B cell (primary cell): ENCODE measurements around the gene FOLH1. TPM values are rescaled to one million over a fixed set of nuclear protein-coding genes. Genes with fewer than 3 reads are reported as not detected.
"Not testable (repeated sequence)": the region's sequence is repeated elsewhere in the genome, so short reads cannot be mapped to it uniquely, and the experiment has no call there.

Experiments
- ATAC-seq: fragments of 200-7000 bp; cut with Tn5 transposase; one replicate; pipeline ENCODE4 v1.10.0; 2021; ENCODE audit warnings: low read depth, mild to moderate bottlenecking, moderate number of reproducible peaks, moderate library complexity
- CTCF ChIA-PET: fragments of 350-600 bp; sonication (Branson Sonifier 250); formaldehyde crosslinking; loops from one replicate; lab custom pipeline; 2021; ENCODE audit warnings: antibody characterized with exemption, inconsistent platforms; lab: Charles Lee
- POLR2A ChIA-PET: fragments of 350-600 bp; sonication (Branson Sonifier 250); formaldehyde crosslinking; loops from one replicate; lab custom pipeline; 2021; ENCODE audit warnings: antibody characterized with exemption; lab: Charles Lee
- DNase-seq: peaks from one replicate; pipeline ENCODE4 v3.0.0; 2013
- H2AFZ ChIP-seq: 2 replicates; pipeline ENCODE4 v1.6.1; 2012; ENCODE audit warnings: mild to moderate bottlenecking, low read depth, low read length; ENCODE audit not compliant: insufficient read depth, poor library complexity, severe bottlenecking
- H3K27ac ChIP-seq, 2 donors: 1 replicate in 1 of 2; 2 replicates in 1 of 2; pipeline ENCODE4 v1.5.1; 2012 to 2013; ENCODE audit warnings: low read length in 2 of 2, mild to moderate bottlenecking in 2 of 2, moderate library complexity in 1 of 2
- H3K27me3 ChIP-seq, 4 experiments: fragments of 200-600 bp in 1 of 4; sonication (generic) in 1 of 4; replicated peaks in 1 of 4; 1 replicate in 2 of 4; 2 replicates in 2 of 4; pipeline versions ENCODE4 v1.6.1 to v1.7.0; 2013 to 2016; ENCODE audit warnings: low read length in 3 of 4, mild to moderate bottlenecking in 2 of 4, mixed read lengths in 1 of 4, moderate library complexity in 1 of 4; ENCODE audit not compliant: insufficient read depth in 4 of 4, control insufficient read depth in 3 of 4; ENCODE audit errors: control extremely low read depth in 1 of 4
- H3K36me3 ChIP-seq, 2 experiments: replicated peaks in 1 of 2; 1 replicate in 1 of 2; 2 replicates in 1 of 2; pipeline versions ENCODE4 v1.6.1 to v1.7.1; 2013; ENCODE audit warnings: low read length in 1 of 2; ENCODE audit not compliant: insufficient read depth in 2 of 2, control insufficient read depth in 1 of 2; ENCODE audit errors: control extremely low read depth in 1 of 2, extremely low read depth in 1 of 2
- H3K4me1 ChIP-seq, 2 donors: fragments of 200-600 bp in 1 of 2; sonication (generic) in 1 of 2; 1 replicate in 1 of 2; 2 replicates in 1 of 2; pipeline versions ENCODE4 v1.5.1 to v1.6.1; 2013 to 2017; ENCODE audit warnings: low read length in 2 of 2; ENCODE audit not compliant: control insufficient read depth in 2 of 2, insufficient read depth in 2 of 2
- H3K4me2 ChIP-seq: replicated peaks from 2 replicates; pipeline ENCODE3; 2012; ENCODE audit warnings: mild to moderate bottlenecking, low read depth, low read length; ENCODE audit not compliant: poor library complexity, severe bottlenecking
- H3K4me3 ChIP-seq, 5 experiments: fragments of 200-600 bp in 1 of 5; sonication (generic) in 1 of 5; 1 replicate in 3 of 5; 2 replicates in 2 of 5; pipeline versions ENCODE4 v1.5.1 to v1.7.0; 2011 to 2016; ENCODE audit warnings: low read length in 4 of 5, mild to moderate bottlenecking in 4 of 5, low read depth in 2 of 5, control low read depth in 1 of 5, moderate library complexity in 1 of 5; ENCODE audit not compliant: insufficient read depth in 1 of 5; ENCODE audit errors: control extremely low read depth in 1 of 5, extremely low read depth in 1 of 5
- H3K79me2 ChIP-seq: fragments of 200-600 bp; sonication (generic); one replicate; pipeline ENCODE4 v1.6.0; 2016; ENCODE audit warnings: low read length; ENCODE audit not compliant: control insufficient read depth, insufficient read depth
- H3K9ac ChIP-seq: fragments of 200-600 bp; sonication (generic); 2 replicates; pipeline ENCODE4 v1.6.1; 2017; ENCODE audit warnings: mild to moderate bottlenecking, low read length, moderate library complexity
- H3K9me3 ChIP-seq, 3 donors: one replicate each; pipeline versions ENCODE4 v1.6.1 to v1.7.1; 2013; ENCODE audit warnings: low read length in 2 of 3; ENCODE audit not compliant: control insufficient read depth in 2 of 3, insufficient read depth in 1 of 3; ENCODE audit errors: control extremely low read depth in 1 of 3
- H4K20me1 ChIP-seq: 2 replicates; pipeline ENCODE4 v1.6.0; 2012; ENCODE audit warnings: mild to moderate bottlenecking, low read length; ENCODE audit not compliant: insufficient read depth, control insufficient read depth, poor library complexity, severe bottlenecking
- H3K27ac Mint-ChIP-seq: one replicate; pipeline ENCODE4 v1.8.0; 2021; ENCODE audit warnings: mixed read lengths
- H3K27me3 Mint-ChIP-seq: one replicate; pipeline ENCODE4 v1.8.0; 2021; ENCODE audit warnings: mixed read lengths
- H3K4me1 Mint-ChIP-seq: one replicate; pipeline ENCODE4 v1.8.0; 2021; ENCODE audit warnings: mixed read lengths
- H3K4me3 Mint-ChIP-seq: one replicate; pipeline ENCODE4 v1.8.0; 2021; ENCODE audit warnings: mixed read lengths
- H3K9me3 Mint-ChIP-seq: one replicate; pipeline ENCODE4 v1.8.0; 2022; ENCODE audit warnings: mixed read lengths; ENCODE audit not compliant: insufficient read depth
- WGBS: methylation state at CpG from one replicate; pipeline ENCODE4 v1.1.5; 2013; ENCODE audit warnings: missing lambda C conversion rate; ENCODE audit not compliant: insufficient coverage; 5-methylcytosine and 5-hydroxymethylcytosine counted together
- intact Hi-C: fragments of 100-400 bp; cut with micrococcal nuclease; formaldehyde crosslinking; loops from one replicate; pipeline ENCODE4 v1.10.0; 2022
- polyA plus RNA-seq: library from polyadenylated mRNA; depleted of rRNA; stranded (reverse); fragments of >200 nt; gene quantifications from 2 replicates; pipeline ENCODE4 v1.2.3, GENCODE V29; 2012
- total RNA-seq, 2 donors: library from RNA; stranded (reverse); fragments of 120-200 nt in 1 of 2; gene quantifications; 1 replicate in 1 of 2; 2 replicates in 1 of 2; pipeline versions ENCODE4 v1.2.3 to v1.2.4, GENCODE V29; 2013 to 2022

Gene FOLH1
- total and polyA plus RNA-seq, 2 donors (not counting 1 experiment from before 2014, with no cell fraction given): not detected

GRCh38 chr11:49231725-49232124 is 23.3 kb upstream of the FOLH1 start:
- H3K27me3 Mint-ChIP-seq, CTCF ChIA-PET, H3K4me1 ChIP-seq, H3K4me1 Mint-ChIP-seq, H3K27ac Mint-ChIP-seq, intact Hi-C loops, H3K9me3 Mint-ChIP-seq, H3K79me2 ChIP-seq, H3K36me3 ChIP-seq, H3K9ac ChIP-seq, H3K27ac ChIP-seq, ATAC-seq, H2AFZ ChIP-seq, H3K27me3 ChIP-seq, H4K20me1 ChIP-seq, H3K4me2 ChIP-seq, H3K4me3 Mint-ChIP-seq, H3K4me3 ChIP-seq, POLR2A ChIA-PET, DNase-seq, H3K9me3 ChIP-seq: not testable (repeated sequence)
- WGBS: 60% methylated on average over 1 of the region's 3 CpGs

GRCh38 chr11:49230534-49230933 is 22.1 kb upstream of the FOLH1 start:
- H2AFZ ChIP-seq, H3K4me3 Mint-ChIP-seq, H4K20me1 ChIP-seq, H3K4me1 ChIP-seq, H3K27ac ChIP-seq, ATAC-seq, POLR2A ChIA-PET, H3K79me2 ChIP-seq, H3K9me3 Mint-ChIP-seq, H3K27me3 Mint-ChIP-seq, H3K9me3 ChIP-seq, DNase-seq, H3K9ac ChIP-seq, H3K4me2 ChIP-seq, CTCF ChIA-PET, H3K4me3 ChIP-seq, H3K4me1 Mint-ChIP-seq, H3K36me3 ChIP-seq, intact Hi-C loops, H3K27me3 ChIP-seq, H3K27ac Mint-ChIP-seq: not testable (repeated sequence)
- 70% methylated on average over 1 of the region's 1 CpG for WGBS

- CTCF ChIA-PET, H3K9me3 Mint-ChIP-seq, H3K4me1 Mint-ChIP-seq, H3K27me3 Mint-ChIP-seq, H3K4me2 ChIP-seq, H4K20me1 ChIP-seq, ATAC-seq, H3K27ac Mint-ChIP-seq, H3K4me3 Mint-ChIP-seq, H3K36me3 ChIP-seq, intact Hi-C loops, H3K9ac ChIP-seq, H3K79me2 ChIP-seq, H2AFZ ChIP-seq, POLR2A ChIA-PET, H3K9me3 ChIP-seq, DNase-seq, H3K27me3 ChIP-seq, H3K27ac ChIP-seq, H3K4me1 ChIP-seq, H3K4me3 ChIP-seq: not testable (repeated sequence)
- WGBS: no CpG with 5 or more reads among the region's 3 CpGs
These were observed 21.6 kb upstream of the FOLH1 start for GRCh38 chr11:49230001-49230400.

GRCh38 chr11:49229136-49229535 is 20.7 kb upstream of the FOLH1 start:
- DNase-seq, H3K4me2 ChIP-seq, CTCF ChIA-PET, H3K4me3 Mint-ChIP-seq, H3K9me3 Mint-ChIP-seq, intact Hi-C loops, H3K79me2 ChIP-seq, H3K4me1 ChIP-seq, H3K27ac ChIP-seq, POLR2A ChIA-PET, H3K9me3 ChIP-seq, H3K9ac ChIP-seq, H3K36me3 ChIP-seq, H3K27me3 Mint-ChIP-seq, H4K20me1 ChIP-seq, H2AFZ ChIP-seq, H3K27me3 ChIP-seq, H3K4me1 Mint-ChIP-seq, ATAC-seq, H3K27ac Mint-ChIP-seq, H3K4me3 ChIP-seq: not testable (repeated sequence)
- WGBS: no CpG with 5 or more reads among the region's 2 CpGs
